ENCODE measurements around the gene TPK1. TPM values are rescaled to one million over a fixed set of nuclear protein-coding genes. Genes with fewer than 3 reads are reported as not detected.
"Not testable (repeated sequence)": the region's sequence is repeated elsewhere in the genome, so short reads cannot be mapped to it uniquely, and the experiment has no call there.

The TPK1 gene
- total RNA-seq, 1 donor from 2014 or later = 5.0 TPM

GRCh38 chr7:144830024-144830785 lies 5.6 kb downstream of the TPK1 start:
- ATAC-seq = no peak
- intact Hi-C loops (cut with DNase I) = loop anchor here (10.0 kb wide), 2 partner anchors 95 to 315 kb away; no protein-coding TSS in a partner anchor
- no peak for DNase-seq (ENCODE audit: missing footprints)

- intact Hi-C loops (cut with DNase I) = no loop called here
- no peak for ATAC-seq
- no peak for DNase-seq (ENCODE audit: missing footprints)
These were observed 8.2 kb downstream of the TPK1 start for GRCh38 chr7:144827621-144828020.

- ATAC-seq (no peak), DNase-seq (ENCODE audit: missing footprints) (no peak)
- intact Hi-C loops (cut with DNase I) = no loop called here
These were observed 9.6 kb downstream of the TPK1 start for GRCh38 chr7:144826208-144826607.

GRCh38 chr7:144824360-144824759 lies 11.5 kb downstream of the TPK1 start:
- intact Hi-C loops (cut with DNase I) = no loop called here
- no peak for DNase-seq (ENCODE audit: missing footprints)
- no peak for ATAC-seq

GRCh38 chr7:144822223-144822622 lies 13.6 kb downstream of the TPK1 start:
- intact Hi-C loops (cut with DNase I) = no loop called here
- ATAC-seq = no peak

GRCh38 chr7:144821067-144821466 lies 14.8 kb downstream of the TPK1 start:
- ATAC-seq (no peak), DNase-seq (ENCODE audit: missing footprints) (no peak)
- intact Hi-C loops (cut with DNase I) = no loop called here

More at GRCh38 chr7:144822223-144822622, 13.6 kb downstream of the TPK1 start:
- no peak for DNase-seq (ENCODE audit: missing footprints)

GRCh38 chr7:144820552-144820951 lies 15.3 kb downstream of the TPK1 start:
- ATAC-seq (no peak), DNase-seq (ENCODE audit: missing footprints) (no peak)
- intact Hi-C loops (cut with DNase I) = no loop called here

- DNase-seq (ENCODE audit: missing footprints) = no peak
- intact Hi-C loops (cut with DNase I) = no loop called here
- ATAC-seq = no peak
These were observed 16.3 kb downstream of the TPK1 start for GRCh38 chr7:144819566-144819965.

GRCh38 chr7:144818511-144818910 lies 17.3 kb downstream of the TPK1 start:
- intact Hi-C loops (cut with DNase I) = no loop called here
- DNase-seq (ENCODE audit: missing footprints) = no peak
- ATAC-seq = no peak

- DNase-seq (ENCODE audit: missing footprints) (no peak), ATAC-seq (no peak)
- intact Hi-C loops (cut with DNase I) = no loop called here
These were observed 18.9 kb downstream of the TPK1 start for GRCh38 chr7:144817001-144817400.

- intact Hi-C loops (cut with DNase I) = no loop called here
- ATAC-seq (no peak), DNase-seq (ENCODE audit: missing footprints) (no peak)
These were observed 21.6 kb downstream of the TPK1 start for GRCh38 chr7:144814299-144814698.

- no peak for DNase-seq (ENCODE audit: missing footprints)
- ATAC-seq = no peak
These were observed 23.2 kb downstream of the TPK1 start for GRCh38 chr7:144812379-144813283.

GRCh38 chr7:144805627-144806239 lies 30.1 kb downstream of the TPK1 start:
- DNase-seq (ENCODE audit: missing footprints) (no peak), ATAC-seq (no peak)
- intact Hi-C loops (cut with DNase I) = no loop called here

More at GRCh38 chr7:144812379-144813283, 23.2 kb downstream of the TPK1 start:
- intact Hi-C loops (cut with DNase I) = no loop called here

GRCh38 chr7:144800678-144801436 lies 35.0 kb downstream of the TPK1 start:
- intact Hi-C loops (cut with DNase I); DNase-seq (ENCODE audit: missing footprints); ATAC-seq: not testable (repeated sequence)

- ATAC-seq (no peak), DNase-seq (ENCODE audit: missing footprints) (no peak)
- intact Hi-C loops (cut with DNase I) = no loop called here
These were observed 38.9 kb downstream of the TPK1 start for GRCh38 chr7:144796919-144797318.

- intact Hi-C loops (cut with DNase I) = no loop called here
- ATAC-seq (no peak), DNase-seq (ENCODE audit: missing footprints) (no peak)
These were observed 43.8 kb downstream of the TPK1 start for GRCh38 chr7:144792050-144792449.

- intact Hi-C loops (cut with DNase I) = no loop called here
- DNase-seq (ENCODE audit: missing footprints) (no peak), ATAC-seq (no peak)
These were observed 44.4 kb downstream of the TPK1 start for GRCh38 chr7:144791488-144791887.

GRCh38 chr7:144787127-144787526 lies 48.7 kb downstream of the TPK1 start:
- no peak for DNase-seq (ENCODE audit: missing footprints)
- ATAC-seq = no peak
- intact Hi-C loops (cut with DNase I) = no loop called here

GRCh38 chr7:144786522-144786921 lies 49.3 kb downstream of the TPK1 start:
- intact Hi-C loops (cut with DNase I) = no loop called here
- ATAC-seq (no peak), DNase-seq (ENCODE audit: missing footprints) (no peak)
